NCI-H510A (cell line): ENCODE measurements around the gene ATXN1.

Source experiments
- DNase-seq: peaks from one replicate; lab custom pipeline; 2025; lab: John Stamatoyannopoulos, UW

ATXN1 gene

DNA sequence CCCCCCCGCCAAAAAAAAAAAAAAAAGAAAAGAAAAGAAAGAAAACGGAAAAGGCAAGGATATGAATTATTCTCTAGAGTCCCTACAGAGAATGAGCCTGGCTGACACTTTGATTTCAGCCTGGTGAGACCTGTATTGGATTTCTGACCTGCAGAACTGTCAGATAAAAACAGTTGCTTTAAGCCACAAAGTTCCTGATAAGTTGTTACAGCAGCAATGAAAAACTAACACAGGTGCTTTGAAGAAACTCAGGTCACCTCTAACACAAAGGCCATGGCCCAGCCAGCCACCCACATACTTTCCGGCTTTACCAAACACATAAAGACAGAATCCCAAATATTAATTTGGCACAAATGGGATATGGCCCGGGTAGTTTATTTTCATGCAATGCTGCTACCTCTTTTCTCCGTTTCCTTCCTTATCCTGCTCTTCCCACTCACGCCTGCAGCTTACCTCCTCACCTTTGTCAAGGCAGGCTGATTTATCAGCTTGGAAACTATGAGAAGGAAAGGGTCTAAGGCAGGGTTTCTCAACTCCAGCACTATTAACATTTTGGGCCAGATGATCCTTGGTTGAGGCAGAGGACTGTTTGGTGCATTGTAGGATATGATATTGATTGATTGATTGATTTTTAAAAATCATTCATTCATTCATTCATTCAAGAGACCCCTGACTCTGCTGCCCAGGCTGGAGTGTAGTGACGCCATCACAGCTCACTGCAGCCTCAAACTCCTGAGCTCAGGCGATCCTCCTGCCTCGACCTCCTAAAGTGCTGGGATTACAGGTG lies 88.1 kb downstream of the ATXN1 start:
- no peak for DNase-seq

DNA sequence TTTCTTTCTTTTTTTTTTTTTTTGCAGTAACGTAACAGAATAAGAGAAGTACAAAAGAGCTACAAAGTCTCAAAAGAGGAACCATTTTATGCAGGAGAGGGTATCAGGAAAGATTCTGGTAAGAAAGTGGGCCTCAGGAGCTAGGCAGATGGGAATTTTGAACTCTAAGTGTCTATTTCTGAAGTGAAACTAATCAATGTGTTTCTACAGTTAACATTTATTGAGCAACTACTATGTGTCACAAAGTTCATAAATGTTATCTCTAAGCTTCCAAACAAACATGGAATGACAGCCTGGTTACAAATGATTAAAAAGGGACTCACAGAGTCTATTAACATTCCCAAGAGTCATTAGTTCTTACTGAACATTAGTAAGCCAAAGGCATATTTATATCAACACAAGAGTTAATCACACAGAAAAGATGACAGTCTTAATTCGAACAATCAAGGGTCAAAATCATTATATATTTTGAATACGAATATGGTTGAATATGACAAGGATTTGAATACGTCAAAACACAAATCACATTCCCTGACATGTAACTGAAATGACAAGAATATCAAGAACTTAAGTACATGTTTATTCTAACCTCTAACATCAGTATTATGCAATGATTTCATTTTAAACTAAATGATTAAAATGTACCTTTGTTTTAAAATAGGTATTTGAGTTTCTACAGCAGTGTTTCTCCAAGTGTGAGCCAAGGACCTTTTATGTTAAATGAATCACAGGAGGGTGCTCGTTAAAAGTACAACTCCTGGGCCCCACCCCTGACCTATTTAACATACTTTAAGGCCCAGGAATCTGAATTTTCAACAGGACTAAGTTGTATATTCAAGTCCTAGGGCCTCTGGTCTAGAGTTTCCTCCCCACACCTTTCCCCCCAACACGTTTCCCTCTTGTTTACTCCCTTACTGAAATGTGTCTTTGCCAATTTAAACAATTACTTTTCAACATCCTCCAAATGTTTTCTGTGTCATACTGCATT lies 89.7 kb downstream of the ATXN1 start:
- DNase-seq: no peak

- DNase-seq: no peak
These were observed 90.6 kb downstream of the ATXN1 start for GRCh38 chr6:16670617-16671051.

GRCh38 chr6:16670183-16670582 lies 91.1 kb downstream of the ATXN1 start:
- no peak for DNase-seq

- no peak for DNase-seq
These were observed 92.0 kb downstream of the ATXN1 start for GRCh38 chr6:16669227-16669626.

GRCh38 chr6:16667509-16667908 lies 93.8 kb downstream of the ATXN1 start:
- DNase-seq: no peak

DNA sequence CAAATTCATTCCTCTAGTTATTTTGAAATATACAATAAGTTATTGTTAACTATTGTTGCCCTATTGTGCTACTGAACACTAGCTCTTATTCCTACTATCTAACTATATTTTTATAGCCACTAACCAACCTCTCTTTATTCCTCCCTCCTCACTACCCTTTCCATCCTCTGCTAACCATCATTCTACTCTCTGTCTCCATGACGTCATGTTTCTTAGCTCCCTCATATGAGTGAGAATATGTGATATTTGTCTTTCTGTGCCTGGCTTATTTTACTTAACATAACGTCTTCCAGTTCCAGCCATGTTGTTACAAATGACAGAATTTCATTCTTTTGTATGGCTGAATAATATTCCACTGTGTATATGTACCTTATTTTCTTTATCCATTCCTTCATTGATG lies 95.3 kb downstream of the ATXN1 start:
- DNase-seq: no peak

DNA sequence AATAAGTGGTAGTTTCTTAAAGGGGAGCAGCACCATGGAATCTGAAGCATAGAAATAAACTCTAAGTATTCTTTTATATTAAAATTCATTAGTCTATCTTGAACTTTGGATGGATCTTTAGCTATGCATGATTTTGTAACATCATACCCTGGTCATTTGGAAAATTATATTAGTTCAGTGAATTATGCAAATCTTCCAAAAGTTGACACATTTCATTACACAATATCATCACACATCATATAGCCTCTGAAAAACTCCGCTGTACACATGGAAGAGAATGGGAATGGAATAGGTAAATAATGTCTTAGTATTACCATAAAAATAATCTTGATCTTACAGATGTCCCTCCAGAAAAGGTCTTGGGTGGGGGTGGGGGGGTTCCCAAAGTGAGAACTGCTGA lies 96.1 kb downstream of the ATXN1 start:
- DNase-seq: no peak

DNA sequence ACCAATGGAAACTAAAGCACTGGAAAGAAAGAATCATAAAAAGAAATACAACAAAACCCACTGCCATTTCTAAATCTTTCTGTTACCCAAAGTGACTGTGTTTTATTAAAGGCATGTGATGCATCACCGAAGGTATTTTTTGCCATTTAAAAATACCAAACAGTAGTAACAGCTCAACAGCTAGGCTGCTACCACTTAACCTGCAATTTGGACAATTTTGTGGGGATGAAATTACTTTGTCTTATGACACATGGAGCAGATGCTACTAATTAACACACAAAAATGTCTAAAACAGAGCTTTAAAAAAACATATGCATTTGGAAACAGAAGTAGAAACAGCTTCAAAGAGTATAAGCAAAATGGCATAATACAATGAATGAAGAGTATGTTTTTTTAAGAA lies 97.4 kb downstream of the ATXN1 start:
- no peak for DNase-seq

GRCh38 chr6:16660157-16660497 lies 101.1 kb downstream of the ATXN1 start:
- DNase-seq: no peak

- no peak for DNase-seq
These were observed 101.6 kb downstream of the ATXN1 start for GRCh38 chr6:16659466-16660156.

- no peak for DNase-seq
These were observed 102.8 kb downstream of the ATXN1 start for GRCh38 chr6:16658348-16659034.

DNA sequence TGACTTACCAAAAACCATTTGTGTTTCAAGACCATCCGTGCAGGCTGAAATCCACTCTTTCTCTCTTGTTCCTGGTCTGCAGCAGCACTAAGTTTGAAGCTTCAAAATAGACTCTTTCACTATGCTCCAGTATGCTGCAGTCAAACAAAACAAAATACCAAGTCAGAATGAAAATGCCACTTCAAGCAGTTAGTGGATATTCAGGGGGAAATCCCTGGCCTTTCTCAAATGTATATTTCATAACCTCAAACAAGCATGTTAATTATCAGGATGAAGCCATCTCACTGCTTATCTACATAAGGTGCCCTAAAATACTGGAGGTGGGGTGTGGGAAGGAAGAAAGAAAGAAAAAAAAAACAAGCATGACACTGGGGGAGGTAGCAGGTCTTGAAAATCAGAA lies 103.5 kb downstream of the ATXN1 start:
- no peak for DNase-seq

GRCh38 chr6:16656451-16656850 lies 104.8 kb downstream of the ATXN1 start:
- DNase-seq: no peak

DNA sequence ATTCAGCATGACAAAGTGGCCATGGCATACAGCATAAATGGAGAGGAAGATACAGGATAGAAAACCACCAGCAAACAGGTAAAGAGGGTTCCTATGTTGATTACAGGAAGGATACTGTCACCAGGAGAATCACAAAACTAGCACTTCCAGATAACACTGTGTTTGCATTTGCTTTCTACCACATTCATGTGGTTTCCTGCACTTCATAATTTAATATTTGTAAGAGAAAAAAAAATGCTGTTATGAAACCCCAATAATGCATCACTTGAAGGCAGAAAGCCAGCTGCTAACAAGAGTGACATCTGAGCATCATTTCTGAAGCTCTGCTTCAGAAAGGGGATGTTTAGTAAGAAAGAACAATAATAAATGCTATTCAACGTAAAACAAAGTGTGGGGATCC lies 106.6 kb downstream of the ATXN1 start:
- no peak for DNase-seq

GRCh38 chr6:16653226-16653625 lies 108.0 kb downstream of the ATXN1 start:
- DNase-seq: no peak

- no peak for DNase-seq
These were observed 109.4 kb downstream of the ATXN1 start for GRCh38 chr6:16651871-16652270.

DNA sequence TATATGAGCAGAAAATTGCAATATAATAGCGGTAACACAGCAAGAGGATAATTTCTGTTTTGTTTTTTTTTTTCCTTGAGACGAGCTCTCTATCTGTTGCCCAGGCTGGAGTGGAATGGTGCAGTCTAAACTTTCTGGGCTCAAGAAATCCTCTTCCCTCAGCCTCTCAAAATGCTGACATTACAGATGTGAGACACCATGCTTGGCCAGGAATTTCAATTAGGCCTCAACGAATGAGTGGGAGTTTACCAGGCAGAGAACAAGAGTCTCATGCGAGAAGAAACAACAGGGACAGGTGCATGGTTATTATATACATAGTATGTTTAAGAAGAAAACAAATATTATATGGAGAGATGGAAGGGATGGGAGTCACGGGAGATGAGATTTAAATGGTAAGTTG lies 111.4 kb downstream of the ATXN1 start:
- DNase-seq: no peak

DNA sequence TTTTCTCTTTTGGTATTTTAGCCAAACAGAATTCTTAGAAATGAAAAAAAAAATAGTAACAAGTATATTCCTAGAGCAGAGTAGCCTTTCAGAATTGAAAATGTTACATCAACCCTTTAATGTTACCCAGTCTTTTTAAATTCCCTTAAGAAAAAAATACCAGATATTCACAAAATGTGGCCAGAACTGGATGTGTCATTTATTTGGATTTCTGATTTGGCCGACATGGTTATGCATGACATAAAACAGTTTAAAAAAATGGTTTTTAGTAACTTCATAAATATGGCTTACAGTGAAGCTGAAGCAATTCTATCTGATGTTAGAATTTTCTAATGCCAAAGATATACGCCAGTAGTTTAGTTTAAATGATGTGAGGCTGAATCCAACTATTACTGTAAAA lies 112.0 kb downstream of the ATXN1 start:
- DNase-seq: no peak

GRCh38 chr6:16648003-16648402 lies 113.3 kb downstream of the ATXN1 start:
- no peak for DNase-seq

DNA sequence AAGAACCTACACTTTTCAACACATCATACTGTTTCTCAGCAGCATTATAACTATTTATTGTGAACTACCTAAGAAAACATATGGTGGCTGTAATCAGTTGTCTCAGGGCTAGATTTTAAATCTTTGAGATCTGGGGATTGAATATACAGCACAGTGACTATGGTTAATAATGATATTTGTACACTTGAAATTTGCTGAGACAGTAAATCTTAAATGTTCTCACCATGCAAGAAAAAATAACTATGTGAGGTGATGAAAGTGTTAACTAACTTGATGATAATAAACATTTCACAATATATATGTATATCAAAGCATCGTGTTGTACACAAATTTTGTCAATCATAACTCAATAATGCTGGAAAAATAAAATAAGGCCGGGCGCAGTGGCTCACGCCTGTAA lies 113.8 kb downstream of the ATXN1 start:
- no peak for DNase-seq
